K562 (cell line): ENCODE measurements around the gene CDC37. TPM values are rescaled to one million over a fixed set of nuclear protein-coding genes. Genes with fewer than 3 reads are reported as not detected.

ENCODE experiments used
- CHCHD3 ChIP-seq: fragments of 250-450 bp; sonication (Bioruptor Pico); IDR thresholded peaks from 2 replicates; pipeline ENCODE4 v2.1.2; 2022; ENCODE audit warnings: mild to moderate bottlenecking
- DPF2 ChIP-seq: fragments of 450-650 bp; IDR thresholded peaks from 2 replicates; pipeline ENCODE4 v1.6.1; 2016
- EZH2 ChIP-seq: IDR thresholded peaks from 2 replicates; pipeline ENCODE4 v1.6.1; 2012; ENCODE audit warnings: low read depth, mild to moderate bottlenecking, inconsistent platforms, low read length, borderline replicate concordance
- FOXP1 ChIP-seq: sonication (generic); formaldehyde crosslinking; IDR thresholded peaks from 2 replicates; pipeline ENCODE4 v1.8.0; 2022; ENCODE audit warnings: mild to moderate bottlenecking, missing genetic modification reagents
- FUS ChIP-seq: fragments of 200-400 bp; formaldehyde crosslinking; optimal IDR thresholded peaks from 2 replicates; pipeline ENCODE3; 2017; ENCODE audit warnings: low read depth, low read length
- HNRNPLL ChIP-seq: fragments of 200-400 bp; formaldehyde crosslinking; IDR thresholded peaks from 2 replicates; pipeline ENCODE4 v1.6.1; 2017; ENCODE audit warnings: low read length, low read depth, mild to moderate bottlenecking; ENCODE audit not compliant: poor library complexity, severe bottlenecking
- KLF10 ChIP-seq: fragments of 250-450 bp; sonication (Bioruptor Pico); IDR thresholded peaks from 2 replicates; pipeline ENCODE4 v1.6.1; 2021; ENCODE audit warnings: matching md5 sums
- NCOA2 ChIP-seq, 2 experiments: fragments of 450-650 bp; IDR thresholded peaks; 2 replicates each; pipeline ENCODE4 v1.6.1; 2018; ENCODE audit warnings: mild to moderate bottlenecking in 2 of 2, moderate library complexity in 1 of 2; ENCODE audit not compliant: partially characterized antibody in 2 of 2
- POLR2B ChIP-seq: fragments of 450-650 bp; IDR thresholded peaks from 2 replicates; pipeline ENCODE4 v1.6.1; 2018; ENCODE audit warnings: low read depth; ENCODE audit not compliant: partially characterized antibody
- PURB ChIP-seq: sonication (generic); formaldehyde crosslinking; IDR thresholded peaks from 2 replicates; pipeline ENCODE4 v1.9.0; 2021; ENCODE audit warnings: low read depth, mild to moderate bottlenecking, missing genetic modification reagents
- RBM17 ChIP-seq: fragments of 200-400 bp; formaldehyde crosslinking; IDR thresholded peaks from 2 replicates; pipeline ENCODE4 v1.6.1; 2017; ENCODE audit warnings: low read depth, mild to moderate bottlenecking, low read length, borderline replicate concordance
- SAP30 ChIP-seq: fragments of 200-600 bp; sonication (generic); IDR thresholded peaks from 2 replicates; pipeline ENCODE4 v1.6.1; 2012; ENCODE audit warnings: borderline replicate concordance, low read depth, mild to moderate bottlenecking, moderate library complexity, low read length, control low read depth, inconsistent platforms; ENCODE audit not compliant: insufficient read depth, poor library complexity, severe bottlenecking
- TBL1XR1 ChIP-seq, 2 experiments: IDR thresholded peaks; 2 replicates each; pipeline ENCODE4 v1.6.1; 2012; ENCODE audit warnings: improper control_type of control experiment in 2 of 2, low read length in 2 of 2, mild to moderate bottlenecking in 1 of 2
- TEAD4 ChIP-seq, 2 experiments: sonication (generic) in 1 of 2; formaldehyde crosslinking in 1 of 2; IDR thresholded peaks; 2 replicates each; pipeline versions ENCODE4 v1.6.1 to v1.8.0; 2012 to 2022; ENCODE audit warnings: borderline replicate concordance in 1 of 2, inconsistent platforms in 1 of 2, low read length in 1 of 2, mild to moderate bottlenecking in 1 of 2, missing genetic modification reagents in 1 of 2
- ZFP36 ChIP-seq: fragments of 150-350 bp; IDR thresholded peaks from 2 replicates; pipeline ENCODE4 v1.6.1; 2018; ENCODE audit warnings: low read length, low read depth; ENCODE audit not compliant: partially characterized antibody
- ZFPM2 ChIP-seq: fragments of 250-450 bp; sonication (Bioruptor Pico); IDR thresholded peaks from 2 replicates; pipeline ENCODE4 v1.5.1; 2022; ENCODE audit warnings: mild to moderate bottlenecking
- ZNF77 ChIP-seq: fragments of 250-450 bp; sonication (Bioruptor Pico); IDR thresholded peaks from 2 replicates; pipeline ENCODE4 v1.5.0; 2020
- ZSCAN29 ChIP-seq: fragments of 450-650 bp; IDR thresholded peaks from 2 replicates; pipeline ENCODE4 v1.6.1; 2017
- polyA plus RNA-seq, 8 experiments: library from polyadenylated mRNA; depleted of rRNA in 4 of 8; stranded (reverse) in 5 of 8; unstranded in 3 of 8; fragments of >200 nt; fragmentation: Nextera tagmentation in 2 of 8; fragmentation: Illumina TruSeq in 1 of 8; extraction: Ambion mirVana in 2 of 8; extraction: Trizol in 1 of 8; gene quantifications; 2 replicates each; pipeline versions ENCODE4 v1.2.1 to v1.2.3, GENCODE V29; 2011 to 2014; ENCODE audit warnings: inconsistent platforms in 1 of 8, missing spikeins in 1 of 8
- total RNA-seq, 7 experiments: library from RNA; depleted of rRNA in 6 of 7; stranded (reverse); fragments of >200 nt in 6 of 7; fragmentation: Illumina TruSeq in 2 of 7; extraction: Trizol in 2 of 7; gene quantifications; 2 replicates each; pipeline versions ENCODE4 v1.2.1 to v1.2.3, GENCODE V29; 2011 to 2021; ENCODE audit warnings: low replicate concordance in 1 of 7
- TF ChIP-seq, protein P1 (sequence below): conservative IDR thresholded peaks from 2 replicates; pipeline ENCODE4 v1.6.1; 2011; ENCODE audit warnings: low read depth, mild to moderate bottlenecking, low read length; ENCODE audit not compliant: control insufficient read depth
- TF ChIP-seq, protein P2 (sequence below), 2 experiments: fragments of 450-650 bp; conservative IDR thresholded peaks; 2 replicates each; pipeline ENCODE4 v1.6.1; 2017; ENCODE audit warnings: mild to moderate bottlenecking in 2 of 2, moderate library complexity in 2 of 2
- TF ChIP-seq, protein P3 (sequence below): sonication (generic); formaldehyde crosslinking; IDR thresholded peaks from 2 replicates; pipeline ENCODE4 v1.8.0; 2022; ENCODE audit warnings: missing genetic modification reagents, mild to moderate bottlenecking, moderate library complexity, borderline replicate concordance
- TF ChIP-seq, protein P4 (sequence below): fragments of 450-650 bp; IDR thresholded peaks from 2 replicates; pipeline ENCODE4 v1.6.1; 2016
- TF ChIP-seq, protein P5 (sequence below): fragments of 250-450 bp; sonication (Bioruptor Pico); IDR thresholded peaks from 2 replicates; pipeline ENCODE4 v1.6.1; 2021; ENCODE audit warnings: mild to moderate bottlenecking

CDC37 gene
- total and polyA plus RNA-seq, 9 of the 15 experiments (the other 6 are each of a cell fraction or from before 2014, with no cell fraction given): 6.6 to 538 (median 227) TPM

DNA sequence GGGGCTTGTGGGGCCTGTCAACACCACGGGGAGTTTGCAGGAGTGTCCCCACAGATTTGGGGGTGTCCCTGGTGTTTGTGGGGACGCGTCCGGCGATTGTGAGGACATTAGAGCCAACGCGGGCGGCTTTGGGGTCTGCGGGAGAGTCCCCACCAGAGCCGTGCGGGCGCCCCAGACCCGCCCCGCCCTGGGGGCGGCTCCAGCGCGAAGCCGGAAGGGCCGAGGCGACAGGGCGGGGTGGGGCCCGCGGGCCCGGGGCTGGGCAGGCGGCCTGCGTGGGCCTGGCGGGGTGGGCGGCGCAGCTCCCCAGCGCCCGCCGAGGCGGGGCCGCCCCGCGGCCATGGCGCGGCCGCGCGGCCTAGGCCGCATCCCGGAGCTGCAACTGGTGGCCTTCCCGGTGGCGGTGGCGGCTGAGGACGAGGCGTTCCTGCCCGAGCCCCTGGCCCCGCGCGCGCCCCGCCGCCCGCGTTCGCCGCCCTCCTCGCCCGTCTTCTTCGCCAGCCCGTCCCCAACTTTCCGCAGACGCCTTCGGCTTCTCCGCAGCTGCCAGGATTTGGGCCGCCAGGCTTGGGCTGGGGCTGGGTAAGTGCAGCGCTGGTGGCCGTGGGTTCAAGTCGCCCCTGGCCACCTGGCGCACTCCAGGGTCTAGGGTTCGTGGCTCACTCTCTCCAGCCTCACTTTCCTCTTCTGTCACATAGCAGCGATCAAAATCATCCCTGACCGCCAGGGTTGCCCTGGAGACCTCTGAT lies 27.3 kb upstream of the CDC37 start (continued):
- TF ChIP-seq, protein P1, sequence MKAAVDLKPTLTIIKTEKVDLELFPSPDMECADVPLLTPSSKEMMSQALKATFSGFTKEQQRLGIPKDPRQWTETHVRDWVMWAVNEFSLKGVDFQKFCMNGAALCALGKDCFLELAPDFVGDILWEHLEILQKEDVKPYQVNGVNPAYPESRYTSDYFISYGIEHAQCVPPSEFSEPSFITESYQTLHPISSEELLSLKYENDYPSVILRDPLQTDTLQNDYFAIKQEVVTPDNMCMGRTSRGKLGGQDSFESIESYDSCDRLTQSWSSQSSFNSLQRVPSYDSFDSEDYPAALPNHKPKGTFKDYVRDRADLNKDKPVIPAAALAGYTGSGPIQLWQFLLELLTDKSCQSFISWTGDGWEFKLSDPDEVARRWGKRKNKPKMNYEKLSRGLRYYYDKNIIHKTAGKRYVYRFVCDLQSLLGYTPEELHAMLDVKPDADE: 0 out of 2 replicates have a peak, but pooled peaks have one; percentile 36
- TF ChIP-seq SAP30 (peak; percentile 47), HNRNPLL (peak; percentile 12), DPF2 (no peak), FOXP1 (CRISPR knock-in tag) (no peak), POLR2B (peak; percentile 32), RBM17 (no peak), CHCHD3 (CRISPR knock-in tag) (no peak), KLF10 (CRISPR knock-in tag) (no peak), TBL1XR1 (IDR thresholded peaks at IDR 0.05; ENCODE audit: low read length in 2 of 2) (no peak), NCOA2 (IDR thresholded peaks at IDR 0.05; ENCODE audit: partially characterized antibody in 2 of 2) (no peak), FUS (no peak), PURB (CRISPR knock-in tag) (no peak), ZNF77 (no peak), EZH2 (no peak), ZFP36 (peak; percentile 98), TEAD4 (IDR thresholded peaks at IDR 0.05; ENCODE audit: low read length) (no peak), TEAD4 (CRISPR knock-in tag; IDR thresholded peaks at IDR 0.05; ENCODE audit: borderline replicate concordance) (no peak), ZSCAN29 (no peak), ZFPM2 (no peak)
- TF ChIP-seq, protein P2, sequence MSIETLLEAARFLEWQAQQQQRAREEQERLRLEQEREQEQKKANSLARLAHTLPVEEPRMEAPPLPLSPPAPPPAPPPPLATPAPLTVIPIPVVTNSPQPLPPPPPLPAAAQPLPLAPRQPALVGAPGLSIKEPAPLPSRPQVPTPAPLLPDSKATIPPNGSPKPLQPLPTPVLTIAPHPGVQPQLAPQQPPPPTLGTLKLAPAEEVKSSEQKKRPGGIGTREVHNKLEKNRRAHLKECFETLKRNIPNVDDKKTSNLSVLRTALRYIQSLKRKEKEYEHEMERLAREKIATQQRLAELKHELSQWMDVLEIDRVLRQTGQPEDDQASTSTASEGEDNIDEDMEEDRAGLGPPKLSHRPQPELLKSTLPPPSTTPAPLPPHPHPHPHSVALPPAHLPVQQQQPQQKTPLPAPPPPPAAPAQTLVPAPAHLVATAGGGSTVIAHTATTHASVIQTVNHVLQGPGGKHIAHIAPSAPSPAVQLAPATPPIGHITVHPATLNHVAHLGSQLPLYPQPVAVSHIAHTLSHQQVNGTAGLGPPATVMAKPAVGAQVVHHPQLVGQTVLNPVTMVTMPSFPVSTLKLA (conservative IDR thresholded peaks at IDR 0.05): no peak
- TF ChIP-seq, protein P3, sequence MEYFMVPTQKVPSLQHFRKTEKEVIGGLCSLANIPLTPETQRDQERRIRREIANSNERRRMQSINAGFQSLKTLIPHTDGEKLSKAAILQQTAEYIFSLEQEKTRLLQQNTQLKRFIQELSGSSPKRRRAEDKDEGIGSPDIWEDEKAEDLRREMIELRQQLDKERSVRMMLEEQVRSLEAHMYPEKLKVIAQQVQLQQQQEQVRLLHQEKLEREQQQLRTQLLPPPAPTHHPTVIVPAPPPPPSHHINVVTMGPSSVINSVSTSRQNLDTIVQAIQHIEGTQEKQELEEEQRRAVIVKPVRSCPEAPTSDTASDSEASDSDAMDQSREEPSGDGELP (CRISPR knock-in tag): peak; percentile 21; the same call in 1 of the 2 replicates
- TF ChIP-seq, protein P4, sequence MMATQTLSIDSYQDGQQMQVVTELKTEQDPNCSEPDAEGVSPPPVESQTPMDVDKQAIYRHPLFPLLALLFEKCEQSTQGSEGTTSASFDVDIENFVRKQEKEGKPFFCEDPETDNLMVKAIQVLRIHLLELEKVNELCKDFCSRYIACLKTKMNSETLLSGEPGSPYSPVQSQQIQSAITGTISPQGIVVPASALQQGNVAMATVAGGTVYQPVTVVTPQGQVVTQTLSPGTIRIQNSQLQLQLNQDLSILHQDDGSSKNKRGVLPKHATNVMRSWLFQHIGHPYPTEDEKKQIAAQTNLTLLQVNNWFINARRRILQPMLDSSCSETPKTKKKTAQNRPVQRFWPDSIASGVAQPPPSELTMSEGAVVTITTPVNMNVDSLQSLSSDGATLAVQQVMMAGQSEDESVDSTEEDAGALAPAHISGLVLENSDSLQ: no peak
- TF ChIP-seq, protein P5, sequence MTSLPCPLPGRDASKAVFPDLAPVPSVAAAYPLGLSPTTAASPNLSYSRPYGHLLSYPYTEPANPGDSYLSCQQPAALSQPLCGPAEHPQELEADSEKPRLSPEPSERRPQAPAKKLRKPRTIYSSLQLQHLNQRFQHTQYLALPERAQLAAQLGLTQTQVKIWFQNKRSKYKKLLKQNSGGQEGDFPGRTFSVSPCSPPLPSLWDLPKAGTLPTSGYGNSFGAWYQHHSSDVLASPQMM (CRISPR knock-in tag): no peak
